T47D (cell line): ENCODE measurements around the gene DNAJC8.
A peak's percentile ranks its signal among the peaks of the same experiment; 100 is the strongest.

ENCODE experiments used
- DNase-seq, 2 experiments: peaks; one replicate each; pipeline versions ENCODE4 v3.0.0 to v3.0.0-alpha.2; 2011 to 2012; ENCODE audit warnings: low read depth in 1 of 2, low spot score in 1 of 2
- JUND ChIP-seq: IDR thresholded peaks from 2 replicates; pipeline ENCODE4 v1.6.1; 2012; ENCODE audit warnings: low read depth
- in situ Hi-C: cut with HindIII; loops from 2 replicates; pipeline ENCODE4 v1.10.0; 2016; ENCODE audit warnings: low sequenced_read_pairs, low pct_unique_long_range_greater_than_20kb

DNAJC8 gene

DNA sequence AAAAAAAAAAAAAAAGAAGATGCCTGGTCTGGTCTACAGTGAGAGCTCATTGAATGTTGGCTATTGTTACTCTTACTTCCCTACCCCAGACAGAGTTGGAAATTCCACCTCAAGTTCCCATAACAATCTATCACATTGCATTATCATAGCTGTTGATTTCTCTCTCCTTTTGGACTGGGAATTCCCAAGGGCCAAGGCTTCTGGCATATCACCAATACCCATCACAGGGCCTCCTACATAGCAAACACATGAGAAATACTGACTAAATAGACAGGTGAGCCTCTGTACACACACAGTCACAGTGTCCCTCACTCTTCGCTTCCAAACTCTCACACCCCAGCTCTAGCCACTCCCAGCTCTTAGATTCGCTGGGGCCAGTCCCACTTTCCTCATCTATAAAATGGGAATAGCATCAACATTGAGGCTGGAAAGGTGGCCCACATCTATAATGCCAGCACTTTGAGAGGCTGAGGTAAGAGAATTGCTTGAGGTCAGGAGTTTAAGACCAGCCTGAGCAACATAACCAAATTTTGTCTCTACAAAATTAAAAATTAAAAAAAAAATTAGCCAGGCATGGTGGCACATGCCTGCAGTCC is 62.7 kb downstream of the DNAJC8 start:
- no peak for TF ChIP-seq JUND
- in situ Hi-C loops, result no loop called here
- peak in 1 of 2 experiments; percentile 57 for DNase-seq

DNA sequence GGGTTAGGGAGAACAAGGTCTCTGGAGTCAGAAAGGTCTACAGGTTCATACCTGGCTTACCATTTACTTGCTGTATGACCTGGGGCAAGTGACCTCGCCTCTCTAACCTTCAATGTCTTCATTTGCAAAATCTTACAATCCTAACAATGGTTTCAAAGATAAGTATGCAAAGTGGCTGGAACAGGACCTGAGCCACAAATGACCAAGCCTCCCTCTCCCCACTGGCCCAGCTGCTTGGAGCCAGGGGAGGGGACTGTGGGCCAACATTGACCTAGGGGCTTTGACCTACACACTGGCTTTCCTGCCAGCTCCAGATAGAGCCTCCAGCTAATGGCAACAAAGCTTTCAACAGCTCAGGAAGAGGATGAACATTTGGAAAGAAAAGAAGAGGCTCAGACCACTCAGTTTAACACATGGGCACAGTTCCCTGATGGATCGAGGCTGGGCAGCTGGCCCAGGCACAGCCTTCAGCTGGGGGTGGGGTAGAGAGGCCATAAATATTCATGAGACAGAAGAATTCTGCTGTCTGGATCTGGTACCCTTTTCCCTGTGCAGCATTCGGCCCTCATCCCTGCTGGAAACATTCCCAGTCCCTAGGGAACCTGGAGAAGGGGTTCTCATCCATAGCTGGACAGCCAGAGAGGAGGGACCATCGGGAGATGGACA is 69.2 kb downstream of the DNAJC8 start:
- in situ Hi-C loops, result no loop called here
- TF ChIP-seq JUND, result no peak
- no peak for DNase-seq

DNA sequence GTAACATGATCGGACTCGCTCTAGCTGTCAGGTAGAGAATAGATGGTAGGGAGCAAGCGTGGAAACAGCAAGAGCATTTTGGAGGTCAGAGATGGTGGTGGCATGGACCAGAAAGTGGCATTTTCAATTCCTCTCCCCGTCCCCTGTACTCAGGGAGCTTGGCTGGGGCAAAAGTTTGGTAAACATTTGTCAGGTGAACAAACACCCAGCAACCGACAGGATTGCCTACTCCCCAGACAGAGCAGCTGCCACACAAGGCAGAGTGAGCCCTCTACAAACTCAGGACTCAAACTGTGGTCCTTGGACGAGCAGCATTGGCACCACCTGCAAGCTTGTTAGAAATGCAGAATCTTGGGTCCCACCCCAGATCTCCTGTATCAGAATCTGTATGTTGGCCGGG is 70.7 kb downstream of the DNAJC8 start:
- in situ Hi-C loops, result no loop called here
- TF ChIP-seq JUND, result no peak
- no peak for DNase-seq

DNA sequence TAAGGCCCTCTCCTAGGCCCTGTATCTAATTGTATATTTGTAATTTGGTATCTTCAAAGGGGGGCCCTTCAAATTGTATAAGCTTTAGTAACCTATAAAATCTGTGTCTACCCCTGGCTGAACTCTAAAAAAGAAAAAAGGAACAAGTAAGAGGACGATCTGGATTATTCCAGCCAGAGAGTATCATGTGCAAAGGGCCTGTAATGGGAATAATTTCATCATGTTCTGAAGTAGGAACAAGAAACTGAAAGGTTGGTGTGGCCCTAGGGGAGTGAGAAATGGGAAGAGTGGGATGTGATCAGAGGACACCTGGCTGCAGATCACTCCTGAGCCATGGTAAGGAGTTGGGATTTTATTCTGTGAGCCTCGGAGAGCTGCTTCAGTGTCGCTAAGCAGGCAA is 71.1 kb downstream of the DNAJC8 start:
- no peak for TF ChIP-seq JUND
- DNase-seq, result no peak
- in situ Hi-C loops, result no loop called here

DNA sequence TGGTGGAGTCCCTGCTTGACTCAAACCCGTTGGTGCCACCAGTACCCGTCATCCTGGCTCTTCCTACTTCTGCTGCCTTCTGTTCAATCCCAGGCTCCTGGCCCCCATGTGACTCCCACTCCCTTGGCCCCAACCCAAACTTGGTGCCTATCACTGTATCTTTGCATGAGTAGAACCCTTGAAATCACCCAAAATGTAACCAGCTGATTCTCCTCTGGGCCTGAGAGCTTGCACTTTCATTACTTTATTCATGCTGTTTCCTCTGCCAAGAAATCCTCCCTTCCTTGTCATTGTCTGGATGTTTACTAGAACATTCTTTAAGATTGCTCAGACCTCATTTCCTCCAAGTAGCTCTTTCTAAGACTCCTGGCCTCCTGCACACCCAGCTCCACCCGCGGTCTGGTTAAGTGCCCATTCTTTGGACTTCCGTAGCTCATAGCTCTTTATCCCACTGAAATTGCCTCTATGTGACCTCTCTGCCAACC is 72.0 kb downstream of the DNAJC8 start:
- in situ Hi-C loops, result no loop called here
- DNase-seq, result no peak
- no peak for TF ChIP-seq JUND

DNA sequence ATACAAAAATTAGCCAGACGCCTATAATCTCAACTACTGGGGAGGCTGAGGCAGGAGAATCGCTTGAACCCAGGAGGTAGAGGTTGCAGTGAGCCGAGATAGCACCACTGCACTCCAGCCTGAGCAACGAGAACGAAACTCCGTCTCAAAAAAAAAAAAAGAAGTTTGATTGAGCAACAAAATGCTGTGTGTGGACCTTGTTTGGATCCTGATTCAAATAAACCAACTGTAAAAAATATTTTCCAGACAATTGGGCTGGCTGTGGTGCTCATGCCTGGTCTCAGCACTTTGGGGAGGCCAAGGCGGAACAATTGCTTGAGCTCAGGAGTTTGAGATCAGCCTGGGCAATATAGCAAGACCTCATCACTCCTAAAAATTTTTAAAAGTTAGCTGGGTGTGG is 73.1 kb downstream of the DNAJC8 start:
- in situ Hi-C loops, result no loop called here
- no peak for DNase-seq
- TF ChIP-seq JUND, result no peak

DNA sequence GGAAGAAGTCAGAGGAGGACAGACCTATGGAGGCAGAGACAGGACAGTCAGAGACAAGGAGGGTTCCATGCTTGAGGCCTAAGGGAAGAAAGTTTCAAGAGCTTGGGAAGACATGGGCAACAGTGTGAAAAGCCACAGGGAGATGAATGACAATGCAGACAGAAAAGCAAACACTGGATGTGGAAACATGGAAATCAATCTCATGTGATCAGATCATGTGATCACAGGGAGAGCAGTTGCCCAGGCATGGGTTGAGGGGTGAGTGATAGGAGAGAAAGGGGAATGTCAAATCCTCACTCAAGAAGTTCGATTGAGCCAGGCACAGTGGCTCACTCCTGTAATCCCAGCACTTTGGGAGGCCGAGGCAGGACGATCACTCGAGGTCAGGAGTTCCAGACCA is 73.6 kb downstream of the DNAJC8 start:
- no peak for DNase-seq
- TF ChIP-seq JUND, result no peak
- in situ Hi-C loops, result no loop called here

DNA sequence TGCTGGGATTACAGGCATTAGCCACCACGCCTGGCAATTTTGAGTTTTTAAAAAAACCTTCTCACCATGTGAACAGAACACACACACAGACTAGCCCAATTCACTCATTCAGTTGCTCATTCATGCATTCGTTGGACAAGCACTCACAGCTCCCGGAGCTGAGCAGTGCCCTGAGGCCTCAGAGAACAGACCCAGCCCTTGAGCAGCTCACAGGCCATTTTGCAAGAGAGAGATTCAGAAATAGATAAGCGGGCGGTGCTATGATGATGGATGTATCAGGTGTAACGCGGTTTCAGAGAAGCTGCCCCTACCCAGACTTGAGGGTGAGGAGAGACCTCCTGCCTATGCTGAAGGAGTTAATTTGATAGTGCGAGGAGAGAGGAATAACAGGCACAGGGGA is 74.9 kb downstream of the DNAJC8 start:
- no peak for TF ChIP-seq JUND
- in situ Hi-C loops, result no loop called here
- DNase-seq, result no peak

DNA sequence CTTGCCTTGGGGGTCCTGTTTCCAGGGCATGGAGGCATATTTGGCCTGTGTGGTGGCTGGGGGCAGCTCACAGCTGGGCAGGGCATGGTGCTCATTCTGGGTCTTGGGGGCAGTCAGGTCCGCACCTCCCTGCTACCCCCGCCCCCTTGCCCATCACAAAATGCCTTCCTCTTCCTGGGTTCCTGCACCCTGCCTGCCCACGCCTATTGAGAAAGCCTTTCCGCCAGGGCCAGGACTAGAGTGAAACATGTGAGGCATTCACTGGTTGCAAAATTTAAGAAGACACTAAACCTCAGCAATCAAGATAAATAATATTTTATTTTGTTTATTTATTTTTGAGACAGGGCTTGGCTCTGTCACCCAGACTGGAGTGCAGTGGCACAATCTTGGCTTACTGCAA is 76.0 kb downstream of the DNAJC8 start:
- in situ Hi-C loops, result no loop called here
- no peak for DNase-seq
- TF ChIP-seq JUND, result no peak

DNA sequence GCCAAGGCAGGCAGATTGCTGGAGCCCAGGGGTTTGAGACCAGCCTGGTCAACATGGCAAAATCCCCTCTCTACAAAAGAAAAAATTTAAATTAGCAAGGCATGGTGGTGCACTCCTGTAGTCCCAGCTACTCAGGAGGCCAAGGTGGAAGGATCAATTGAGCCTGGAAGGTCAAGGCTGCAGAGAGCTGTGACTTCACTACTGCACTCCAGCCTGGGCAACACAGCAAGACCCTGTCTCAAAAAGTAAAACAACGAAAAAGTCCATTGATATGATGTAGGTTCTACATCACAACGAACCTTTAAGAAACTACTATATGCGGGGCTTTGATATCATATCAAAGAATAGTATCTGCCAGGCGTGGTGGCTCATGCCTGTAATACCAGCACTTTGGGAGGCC is 77.2 kb downstream of the DNAJC8 start:
- no peak for DNase-seq
- in situ Hi-C loops, result no loop called here
- no peak for TF ChIP-seq JUND

DNA sequence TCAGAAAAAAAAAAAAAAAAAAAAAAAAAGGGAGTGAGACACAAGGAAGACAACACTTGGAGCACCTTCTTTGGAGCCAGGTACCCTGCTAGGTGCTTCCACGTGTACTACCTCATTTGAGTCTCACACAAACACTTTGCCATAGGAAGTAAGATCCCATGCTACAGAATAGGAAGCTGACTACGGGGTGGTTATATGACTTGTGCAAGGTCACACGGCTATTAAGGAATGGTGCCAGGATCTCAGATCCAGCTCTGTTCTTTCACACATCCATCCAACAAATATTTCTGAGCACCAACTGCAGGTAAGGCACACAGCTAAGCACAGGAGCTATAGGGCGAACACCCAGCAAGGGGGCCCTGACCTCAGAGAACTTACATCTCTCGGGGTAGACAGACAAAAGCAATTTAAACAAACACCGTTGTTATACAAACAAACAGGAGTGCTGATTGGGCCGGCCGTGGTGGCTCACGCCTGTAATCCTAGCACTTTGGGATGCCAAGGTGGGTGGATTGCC is 78.7 kb downstream of the DNAJC8 start:
- TF ChIP-seq JUND, result no peak
- in situ Hi-C loops, result no loop called here

More for the DNA sequence above, 78.7 kb downstream of the DNAJC8 start:
- no peak for DNase-seq
